ENCODE data around the gene ARHGAP26.

GRCh38 chr5:142959683-142960657, 189.8 kb downstream of the ARHGAP26 start:
- TF ChIP-seq CTCF (IDR thresholded peaks at IDR 0.05), result no peak
- TF ChIP-seq POLR2A (IDR thresholded peaks at IDR 0.05), result no peak
